HFFc6 (cell line): Measurements from ENCODE around the gene RWDD4. TPM values are rescaled to one million over a fixed set of nuclear protein-coding genes. Genes with fewer than 3 reads are reported as not detected.
A peak's percentile ranks its signal among the peaks of the same experiment; 100 is the strongest.

Experiments
- DNase-seq: peaks from one replicate; pipeline ENCODE4 v3.0.0-alpha.2; 2018
- H3K27ac Mint-ChIP-seq: 2 replicates; pipeline ENCODE4 v1.8.0; 2020; ENCODE audit warnings: mild to moderate bottlenecking, mixed read lengths
- H3K27me3 Mint-ChIP-seq: 2 replicates; pipeline ENCODE4 v1.8.0; 2021; ENCODE audit warnings: mild to moderate bottlenecking, moderate library complexity, mixed read lengths; ENCODE audit not compliant: insufficient read depth
- H3K36me3 Mint-ChIP-seq: 2 replicates; pipeline ENCODE4 v1.8.0; 2021; ENCODE audit warnings: low read depth, mixed read lengths
- H3K4me1 Mint-ChIP-seq: 2 replicates; pipeline ENCODE4 v1.8.0; 2020; ENCODE audit warnings: low read depth, mixed read lengths
- H3K4me3 Mint-ChIP-seq: 2 replicates; pipeline ENCODE4 v1.8.0; 2020; ENCODE audit warnings: mild to moderate bottlenecking, moderate library complexity, mixed read lengths
- H3K9me3 Mint-ChIP-seq: 2 replicates; pipeline ENCODE4 v1.8.0; 2020; ENCODE audit warnings: mild to moderate bottlenecking, mixed read lengths
- total RNA-seq, 6 experiments: library from RNA; stranded (reverse); fragmentation: NEBNext Ultra II Directional; extraction: Animal tissue kit (Norgen Biotek cat#: 25700); gene quantifications; 2 replicates in 1 of 6; 3 replicates in 5 of 6; pipeline ENCODE4 v1.2.3, GENCODE V29; 2021
- TF ChIP-seq, protein P1 (sequence below): fragments of 200-600 bp; sonication (generic); IDR thresholded peaks from 2 replicates; pipeline ENCODE4 v1.5.0; 2021; ENCODE audit warnings: antibody characterized with exemption, mild to moderate bottlenecking

RWDD4 gene
- total RNA-seq, 6 experiments from 2014 or later, result 26.3 to 30.9 (median 28.9) TPM

DNA sequence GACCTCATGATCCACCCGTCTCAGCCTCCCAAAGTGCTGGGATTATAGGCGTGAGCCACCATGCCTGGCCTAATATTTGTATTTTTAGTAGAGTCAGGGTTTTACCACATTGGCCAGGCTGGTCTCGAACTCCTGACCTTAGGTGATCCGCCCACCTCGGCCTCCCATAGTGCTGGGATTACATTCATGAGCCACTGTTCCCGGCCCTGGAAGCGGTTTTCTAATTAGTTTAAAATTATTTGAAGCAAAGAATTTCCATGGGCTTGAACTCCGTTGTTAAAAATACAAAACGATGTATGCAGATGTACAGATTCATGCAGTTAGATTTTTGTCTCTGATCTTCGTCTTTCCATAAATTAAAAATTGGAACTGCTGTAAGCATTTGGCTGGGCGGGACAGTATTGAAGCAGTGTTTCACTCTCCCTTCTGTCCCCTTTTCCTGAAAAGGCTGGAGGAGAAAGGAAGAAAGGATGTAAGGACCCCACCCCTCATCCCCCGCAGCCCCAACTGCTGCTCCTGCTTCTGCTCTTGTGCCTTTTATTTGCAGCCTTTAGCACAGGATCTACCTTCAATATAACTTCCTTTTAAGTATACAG, 12.1 kb upstream of the RWDD4 start:
- H3K27ac Mint-ChIP-seq, result no peak overlapping the region
- H3K27me3 Mint-ChIP-seq, result no peaks in the 10 kb centered on the region
- TF ChIP-seq, protein P1, sequence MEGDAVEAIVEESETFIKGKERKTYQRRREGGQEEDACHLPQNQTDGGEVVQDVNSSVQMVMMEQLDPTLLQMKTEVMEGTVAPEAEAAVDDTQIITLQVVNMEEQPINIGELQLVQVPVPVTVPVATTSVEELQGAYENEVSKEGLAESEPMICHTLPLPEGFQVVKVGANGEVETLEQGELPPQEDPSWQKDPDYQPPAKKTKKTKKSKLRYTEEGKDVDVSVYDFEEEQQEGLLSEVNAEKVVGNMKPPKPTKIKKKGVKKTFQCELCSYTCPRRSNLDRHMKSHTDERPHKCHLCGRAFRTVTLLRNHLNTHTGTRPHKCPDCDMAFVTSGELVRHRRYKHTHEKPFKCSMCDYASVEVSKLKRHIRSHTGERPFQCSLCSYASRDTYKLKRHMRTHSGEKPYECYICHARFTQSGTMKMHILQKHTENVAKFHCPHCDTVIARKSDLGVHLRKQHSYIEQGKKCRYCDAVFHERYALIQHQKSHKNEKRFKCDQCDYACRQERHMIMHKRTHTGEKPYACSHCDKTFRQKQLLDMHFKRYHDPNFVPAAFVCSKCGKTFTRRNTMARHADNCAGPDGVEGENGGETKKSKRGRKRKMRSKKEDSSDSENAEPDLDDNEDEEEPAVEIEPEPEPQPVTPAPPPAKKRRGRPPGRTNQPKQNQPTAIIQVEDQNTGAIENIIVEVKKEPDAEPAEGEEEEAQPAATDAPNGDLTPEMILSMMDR, result no peak
- no peak for DNase-seq
- H3K9me3 Mint-ChIP-seq, result no peaks in the 10 kb centered on the region
- H3K4me3 Mint-ChIP-seq, result no peak overlapping the region
- peaks cover 12% of the 10 kb centered on the region; the same call in 1 of the 2 replicates for H3K36me3 Mint-ChIP-seq
- H3K4me1 Mint-ChIP-seq, result no peaks in the 10 kb centered on the region

DNA sequence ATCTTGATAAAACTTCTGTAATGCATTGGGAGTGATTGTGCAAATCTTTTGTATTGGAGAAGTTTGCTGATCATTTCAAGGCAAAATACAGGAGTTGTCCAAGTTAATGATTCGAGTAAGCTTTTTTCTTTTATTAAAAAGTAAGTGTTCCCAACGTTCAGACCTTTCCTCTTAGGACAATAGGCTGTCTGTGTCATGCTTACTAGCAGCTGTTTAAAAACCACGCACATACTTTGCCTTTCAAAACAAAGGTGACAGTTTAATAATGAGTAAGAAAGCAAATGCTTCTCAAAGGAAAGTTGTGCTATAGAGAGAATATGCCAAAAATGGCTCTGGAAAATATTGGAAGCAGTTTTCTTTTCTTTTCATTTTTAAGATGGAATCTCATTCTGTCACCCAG, 11.3 kb upstream of the RWDD4 start:
- no peak overlapping the region for H3K4me3 Mint-ChIP-seq
- H3K9me3 Mint-ChIP-seq, result no peaks in the 10 kb centered on the region
- peaks cover 12% of the 10 kb centered on the region; the same call in 1 of the 2 replicates for H3K36me3 Mint-ChIP-seq
- H3K27me3 Mint-ChIP-seq, result no peaks in the 10 kb centered on the region
- H3K4me1 Mint-ChIP-seq, result peaks cover 4% of the 10 kb centered on the region
- TF ChIP-seq, protein P1, result no peak
- no peak overlapping the region for H3K27ac Mint-ChIP-seq
- no peak for DNase-seq

DNA sequence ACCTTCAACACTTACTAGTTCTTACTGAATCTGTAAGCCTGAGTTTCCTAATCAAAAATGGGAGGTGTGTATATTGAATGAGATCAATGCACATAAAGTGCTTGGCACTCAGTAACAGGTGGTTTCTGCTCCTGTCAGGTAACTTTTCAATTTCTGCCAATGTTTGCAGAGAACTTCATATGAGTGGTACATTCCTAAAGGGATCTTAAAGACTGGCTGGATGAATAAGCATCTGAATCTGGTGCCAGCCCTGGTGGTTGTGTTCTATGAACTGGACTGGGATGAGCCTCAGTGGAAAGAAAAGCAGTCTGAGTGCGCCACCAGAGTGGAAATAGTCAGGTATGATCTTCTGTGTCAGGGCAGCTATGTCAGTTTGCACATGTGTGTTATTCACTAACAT, 7.1 kb upstream of the RWDD4 start:
- TF ChIP-seq, protein P1, result no peak
- DNase-seq, result no peak
- no peaks in the 10 kb centered on the region for H3K9me3 Mint-ChIP-seq
- H3K36me3 Mint-ChIP-seq, result peaks cover 5% of the 10 kb centered on the region; the same call in 1 of the 2 replicates
- no peak overlapping the region for H3K27ac Mint-ChIP-seq
- H3K27me3 Mint-ChIP-seq, result no peaks in the 10 kb centered on the region
- H3K4me3 Mint-ChIP-seq, result no peak overlapping the region
- H3K4me1 Mint-ChIP-seq, result peaks cover 6% of the 10 kb centered on the region

- no peak for DNase-seq
- peak overlapping the region; percentile 79 for H3K27ac Mint-ChIP-seq
- no peaks in the 10 kb centered on the region for H3K27me3 Mint-ChIP-seq
- peak overlapping the region; percentile 90 for H3K4me3 Mint-ChIP-seq
- H3K4me1 Mint-ChIP-seq, result peaks cover 18% of the 10 kb centered on the region
- H3K9me3 Mint-ChIP-seq, result no peaks in the 10 kb centered on the region
- H3K36me3 Mint-ChIP-seq, result no peaks in the 10 kb centered on the region; the same call in 1 of the 2 replicates
- TF ChIP-seq, protein P1, result no peak
These were observed 872 bp upstream of the RWDD4 start for GRCh38 chr4:183659872-183660242.

DNA sequence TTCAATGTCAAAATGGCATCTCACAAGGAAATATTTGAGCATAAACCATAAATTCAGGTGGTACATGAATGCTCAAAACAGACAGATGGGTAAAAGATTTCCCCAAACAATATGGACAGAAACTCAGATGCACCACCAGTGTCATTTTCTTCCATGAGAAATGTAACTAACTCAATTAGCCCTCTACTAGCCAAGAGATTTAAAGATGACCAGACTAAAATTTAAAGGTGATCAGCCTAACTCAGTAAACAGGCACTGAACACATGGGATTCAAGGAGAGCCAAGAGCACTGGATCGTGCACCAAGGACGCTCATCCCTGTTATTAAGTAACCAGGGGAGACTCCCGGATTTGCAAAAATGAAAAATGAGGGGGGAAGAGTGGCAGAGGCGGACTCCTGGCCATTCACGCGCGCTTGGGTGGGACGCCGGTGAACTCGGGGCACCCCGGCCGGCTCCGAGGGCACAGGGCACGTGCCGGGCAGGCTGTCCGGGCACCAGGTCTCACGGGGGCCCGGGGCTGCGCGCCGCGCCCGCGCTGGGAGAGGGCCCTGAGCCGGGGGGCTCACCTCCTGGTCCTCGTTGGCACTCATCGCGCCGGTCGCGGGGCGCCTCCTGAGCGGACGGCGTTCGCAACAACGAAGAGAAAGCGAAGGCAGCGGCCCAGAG, 490 bp downstream of the RWDD4 start:
- H3K4me1 Mint-ChIP-seq, result peaks cover 18% of the 10 kb centered on the region
- no peak for DNase-seq
- H3K4me3 Mint-ChIP-seq, result peak overlapping the region; percentile 90
- H3K27ac Mint-ChIP-seq, result peak overlapping the region; percentile 92
- no peaks in the 10 kb centered on the region for H3K9me3 Mint-ChIP-seq
- H3K36me3 Mint-ChIP-seq, result no peaks in the 10 kb centered on the region; the same call in 1 of the 2 replicates
- no peaks in the 10 kb centered on the region for H3K27me3 Mint-ChIP-seq
- TF ChIP-seq, protein P1, result no peak
